Adrenal gland (tissue), 5 donors: ENCODE data around the gene POGK.

Source experiments
- CTCF ChIP-seq, 6 experiments: fragments of 450-650 bp in 4 of 6; fragments of 200-600 bp in 2 of 6; sonication (generic) in 1 of 6; IDR thresholded peaks; 1 replicate in 5 of 6; 2 replicates in 1 of 6; pipeline versions ENCODE4 v1.5.1 to v1.8.0; 2016 to 2021; ENCODE audit warnings: antibody characterized with exemption in 6 of 6, mild to moderate bottlenecking in 2 of 6, moderate library complexity in 1 of 6
- POLR2A ChIP-seq, 2 donors: fragments of 450-650 bp; IDR thresholded peaks; one replicate each; pipeline ENCODE4 v1.6.1; 2017; ENCODE audit warnings: antibody characterized with exemption in 2 of 2, mild to moderate bottlenecking in 2 of 2, moderate library complexity in 1 of 2
- donor health status: DM: no; HTN: no; CAD: no.

GRCh38 chr1:166848193-166848592 is 8.9 kb downstream of the POGK start:
- TF ChIP-seq CTCF (IDR thresholded peaks at IDR 0.05) = no peak
- TF ChIP-seq POLR2A (IDR thresholded peaks at IDR 0.05) = no peak
